AG04450 (cell line): ENCODE measurements around the gene GTF2A2. TPM values are rescaled to one million over a fixed set of nuclear protein-coding genes. Genes with fewer than 3 reads are reported as not detected.

ENCODE experiments used
- CTCF ChIA-PET: fragments of 300-600, 350-600 bp; formaldehyde crosslinking; extraction: SDS; loops from one replicate; lab custom pipeline; 2022; ENCODE audit warnings: antibody characterized with exemption, inconsistent platforms; lab: Charles Lee
- POLR2A ChIA-PET: fragments of 350-600 bp; formaldehyde crosslinking; extraction: SDS; loops from one replicate; lab custom pipeline; 2021; ENCODE audit warnings: antibody characterized with exemption, inconsistent platforms; lab: Yijun Ruan, JAX
- DNase-seq: peaks from one replicate; pipeline ENCODE4 v3.0.0-alpha.2; 2011; ENCODE audit warnings: low read depth, low spot score
- H3K27ac ChIP-seq: one replicate; pipeline ENCODE4 v1.5.1; 2012; ENCODE audit warnings: low read depth, low read length, control low read depth
- H3K27me3 ChIP-seq: one replicate; pipeline ENCODE4 v1.6.0; 2012; ENCODE audit warnings: low read length; ENCODE audit not compliant: control insufficient read depth, insufficient read depth
- H3K4me3 ChIP-seq: 2 replicates; pipeline ENCODE4 v1.5.1; 2011; ENCODE audit warnings: mild to moderate bottlenecking, low read depth, low read length, control low read depth
- H3K9me3 ChIP-seq: 2 replicates; pipeline ENCODE4 v1.5.1; 2012; ENCODE audit warnings: low read length; ENCODE audit not compliant: control insufficient read depth, insufficient read depth
- CTCF ChIP-seq: IDR thresholded peaks from 2 replicates; pipeline ENCODE4 v1.5.1; 2011; ENCODE audit warnings: low read depth, low read length, control low read depth, inconsistent platforms
- polyA plus RNA-seq: library from polyadenylated mRNA; depleted of rRNA; stranded (reverse); fragments of >200 nt; gene quantifications from 2 replicates; pipeline ENCODE4 v1.2.3, GENCODE V29; 2011

GTF2A2 gene
- polyA plus RNA-seq, 1 experiment: 77.8 TPM

- DNase-seq: no peak
- TF ChIP-seq CTCF: peak; percentile 50
- POLR2A ChIA-PET: interaction anchor here (0.7 kb wide), 1 partner anchor 653 kb away, joined by 3 read pairs; no protein-coding TSS in a partner anchor
- Histone ChIP-seq H3K27ac (no peak overlapping the region), H3K4me3 (no peak overlapping the region), H3K27me3 (no peaks in the 10 kb centered on the region), H3K9me3 (no peaks in the 10 kb centered on the region)
- CTCF ChIA-PET: interaction anchor here (0.5 to 4.6 kb wide), 5 partner anchors 12 to 204 kb away, joined by 3 to 25 read pairs (median 3); no protein-coding TSS in a partner anchor
These were observed 24.6 kb downstream of the GTF2A2 start for GRCh38 chr15:59632714-59633113.

- Histone ChIP-seq H3K27ac (no peak overlapping the region), H3K4me3 (no peak overlapping the region), H3K27me3 (peaks cover 3% of the 10 kb centered on the region), H3K9me3 (no peaks in the 10 kb centered on the region)
- ChIA-PET POLR2A (no interaction called here), CTCF (interaction anchor here (0.7 kb wide), 1 partner anchor 16 kb away, joined by 7 read pairs; no protein-coding TSS in a partner anchor)
- DNase-seq: no peak
- peak; percentile 37 for TF ChIP-seq CTCF
These were observed 35.0 kb downstream of the GTF2A2 start for GRCh38 chr15:59622289-59622688.

GRCh38 chr15:59618406-59618805 is 38.9 kb downstream of the GTF2A2 start:
- no peak for DNase-seq
- POLR2A ChIA-PET: no interaction called here
- Histone ChIP-seq H3K4me3 (no peak overlapping the region), H3K9me3 (no peaks in the 10 kb centered on the region), H3K27ac (no peak overlapping the region), H3K27me3 (no peaks in the 10 kb centered on the region)
- no peak for TF ChIP-seq CTCF
- CTCF ChIA-PET: no interaction called here

- H3K27ac ChIP-seq: no peak overlapping the region
- H3K27me3 ChIP-seq: peaks cover 6% of the 10 kb centered on the region
- no peak for DNase-seq
- no peak for TF ChIP-seq CTCF
- CTCF ChIA-PET: interaction anchor here (1.4 kb wide), 1 partner anchor 87 kb away, joined by 8 read pairs; no protein-coding TSS in a partner anchor
- H3K4me3 ChIP-seq: no peak overlapping the region
- H3K9me3 ChIP-seq: no peaks in the 10 kb centered on the region
- POLR2A ChIA-PET: interaction anchor here (0.5 kb wide), 1 partner anchor 32 kb away, joined by 4 read pairs; no protein-coding TSS in a partner anchor
These were observed 40.9 kb downstream of the GTF2A2 start for GRCh38 chr15:59616379-59616778.

GRCh38 chr15:59615661-59616060 is 41.7 kb downstream of the GTF2A2 start:
- ChIA-PET POLR2A (interaction anchor here (0.5 kb wide), 1 partner anchor 33 kb away, joined by 4 read pairs; no protein-coding TSS in a partner anchor), CTCF (no interaction called here)
- TF ChIP-seq CTCF: no peak
- DNase-seq: no peak
- H3K9me3 ChIP-seq: no peaks in the 10 kb centered on the region
- H3K4me3 ChIP-seq: no peak overlapping the region
- peaks cover 6% of the 10 kb centered on the region for H3K27me3 ChIP-seq
- H3K27ac ChIP-seq: no peak overlapping the region
